ENCODE measurements around the gene GSTM4. TPM values are rescaled to one million over a fixed set of nuclear protein-coding genes. Genes with fewer than 3 reads are reported as not detected.

The GSTM4 gene
- total and polyA plus RNA-seq, 2 of the 4 experiments (the other 2 are of a cell fraction): 10.4 to 37.8 TPM

- H3K18ac ChIP-seq (ENCODE audit: low read depth, low read length): no peak overlapping the region
- 99% methylated on average over 16 of the region's 22 CpGs; no CpG with 5 or more reads in 1 of the 2 experiments for WGBS, 2 experiments (ENCODE audit: extremely low coverage in 2 of 2, insufficient read length in 1 of 2)
- H2BK5ac ChIP-seq (ENCODE audit: low read depth, low read length, poor library complexity, severe bottlenecking): no peak overlapping the region
- ChIA-PET CTCF (interaction anchor here (0.6 kb wide), 1 partner anchor 105 kb away, joined by 3 read pairs; no protein-coding TSS in a partner anchor), POLR2A (ENCODE audit: unreplicated experiment) (no interaction called here)
- no peak for TF ChIP-seq CEBPB (IDR thresholded peaks at IDR 0.05; ENCODE audit: low read depth, low read length)
- TF ChIP-seq POLR2A (IDR thresholded peaks at IDR 0.05; ENCODE audit: low read depth, low read length): no peak
- TF ChIP-seq CHD1 (IDR thresholded peaks at IDR 0.05; ENCODE audit: low read depth, low read length): no peak
- TF ChIP-seq MXI1 (IDR thresholded peaks at IDR 0.05; ENCODE audit: borderline replicate concordance, low read depth, low read length): no peak
- TF ChIP-seq SMC3 (IDR thresholded peaks at IDR 0.05; ENCODE audit: low read depth, low read length): no peak
- TF ChIP-seq FOS (IDR thresholded peaks at IDR 0.05; ENCODE audit: low read depth, low read length): no peak
- TF ChIP-seq RFX5 (IDR thresholded peaks at IDR 0.05; ENCODE audit: low read depth, low read length): no peak
- TF ChIP-seq BHLHE40 (IDR thresholded peaks at IDR 0.05; ENCODE audit: low read depth, low read length): no peak
- TF ChIP-seq ELK1 (IDR thresholded peaks at IDR 0.05; ENCODE audit: borderline replicate concordance, low read depth, low read length): no peak
- no peak for TF ChIP-seq CTCF (conservative IDR thresholded peaks at IDR 0.05; ENCODE audit: low read depth, low read length)
- no peak for TF ChIP-seq MAFK (IDR thresholded peaks at IDR 0.05; ENCODE audit: low read depth, low read length)
- no peak for TF ChIP-seq RAD21 (IDR thresholded peaks at IDR 0.05; ENCODE audit: low read length)
- TF ChIP-seq RCOR1 (IDR thresholded peaks at IDR 0.05; ENCODE audit: insufficient replicate concordance, low read length): no peak
- no peak for TF ChIP-seq MAZ (IDR thresholded peaks at IDR 0.05; ENCODE audit: borderline replicate concordance, low read depth, low read length)
- TF ChIP-seq USF2 (IDR thresholded peaks at IDR 0.05; ENCODE audit: low read depth, low read length): no peak
- TF ChIP-seq NFE2L2 (IDR thresholded peaks at IDR 0.05; ENCODE audit: low read depth, low read length): no peak
- peaks cover 3% of the 10 kb centered on the region; the same call in 1 of the 2 replicates for H3K4me1 ChIP-seq (ENCODE audit: control insufficient read depth, insufficient read depth, low read length)
- H2BK20ac ChIP-seq (ENCODE audit: low read depth, low read length): no peak overlapping the region
- H3K9ac ChIP-seq (ENCODE audit: low read depth, low read length): no peak overlapping the region
- no peaks in the 10 kb centered on the region for H4K20me1 ChIP-seq (ENCODE audit: insufficient read depth, low read length)
- no peaks in the 10 kb centered on the region for H3K27me3 ChIP-seq (ENCODE audit: control insufficient read depth, insufficient read depth, low read length)
- H2BK15ac ChIP-seq (ENCODE audit: low read depth, low read length): no peak overlapping the region
- H4K5ac ChIP-seq (ENCODE audit: low read depth, low read length): no peak overlapping the region
- H3K36me3 ChIP-seq (ENCODE audit: control insufficient read depth, insufficient read depth, low read length): peaks cover 11% of the 10 kb centered on the region
- H2AFZ ChIP-seq (replicated peaks; ENCODE audit: low read length, poor library complexity): no peak overlapping the region
- no peak overlapping the region for H3K14ac ChIP-seq (replicated peaks; ENCODE audit: low read depth, low read length)
- no peak overlapping the region for H2AK9ac ChIP-seq (replicated peaks; ENCODE audit: low read depth, low read length, poor library complexity)
- H3K4me3 ChIP-seq (ENCODE audit: insufficient read depth, low read depth, low read length): no peak overlapping the region
- dilution Hi-C loops (cut with HindIII; ENCODE audit: low sequenced_read_pairs, unreplicated experiment): no loop called here
- H3K27ac ChIP-seq (ENCODE audit: insufficient read depth, low read length): no peak overlapping the region
- DNase-seq: no peak
- no peak overlapping the region for H3K4me2 ChIP-seq (ENCODE audit: low read depth, low read length)
- no peak for ATAC-seq (ENCODE audit: low read depth)
- no peak overlapping the region for H4K8ac ChIP-seq (ENCODE audit: low read depth in 2 of 2, low read length in 2 of 2)
- no peak overlapping the region for H3K4ac ChIP-seq (ENCODE audit: low read depth, low read length)
- no peak overlapping the region for H2AK5ac ChIP-seq (ENCODE audit: low read depth, low read length)
- H4K91ac ChIP-seq (ENCODE audit: insufficient read depth, low read depth, low read length): no peak overlapping the region
- H3K79me1 ChIP-seq (ENCODE audit: low read depth in 1 of 2, low read length in 2 of 2): peaks cover 5 to 14% of the 10 kb centered on the region in 2 experiments; a peak in 2 of 4 replicates
- intact Hi-C loops (cut with micrococcal nuclease): no loop called here
- H3K9me3 ChIP-seq (ENCODE audit: control insufficient read depth, insufficient read depth, low read length): no peaks in the 10 kb centered on the region
- H2BK120ac ChIP-seq (ENCODE audit: low read depth, low read length): no peak overlapping the region
- BruUV-seq (replicated peaks): no TSS peak
- H3K9me1 ChIP-seq (ENCODE audit: insufficient read depth, low read length): peaks cover 4% of the 10 kb centered on the region
- H3K56ac ChIP-seq (ENCODE audit: extremely low read depth, insufficient read depth, low read length): no peak overlapping the region
- H3K23ac ChIP-seq (ENCODE audit: low read depth, low read length): no peak overlapping the region
- in situ Hi-C loops (cut with MboI; ENCODE audit: low sequenced_read_pairs): no loop called here
Observed at GRCh38 chr1:109669246-109669948, 13.5 kb downstream of the GSTM4 start.
